WTC11 (cell line): ENCODE results near the gene SPSB3.

Source experiments
- CTCF ChIP-seq: fragments of 200-600 bp; IDR thresholded peaks from 2 replicates; pipeline ENCODE4 v1.8.0; 2022; ENCODE audit warnings: antibody characterized with exemption
- MYBL2 ChIP-seq: sonication (generic); formaldehyde crosslinking; IDR thresholded peaks from 2 replicates; pipeline ENCODE4 v1.8.1; 2023; ENCODE audit warnings: mild to moderate bottlenecking, moderate library complexity, missing genetic modification reagents
- TEAD1 ChIP-seq: sonication (generic); formaldehyde crosslinking; IDR thresholded peaks from 2 replicates; pipeline ENCODE4 v1.8.0; 2022; ENCODE audit warnings: mild to moderate bottlenecking, missing genetic modification reagents
- ZBTB43 ChIP-seq: sonication (generic); formaldehyde crosslinking; IDR thresholded peaks from 2 replicates; pipeline ENCODE4 v1.8.1; 2023; ENCODE audit warnings: mild to moderate bottlenecking, missing genetic modification reagents
- TF ChIP-seq, protein P1 (sequence below): sonication (generic); formaldehyde crosslinking; IDR thresholded peaks from 2 replicates; pipeline ENCODE4 v1.8.0; 2022; ENCODE audit warnings: mild to moderate bottlenecking, missing genetic modification reagents
- TF ChIP-seq, protein P2 (sequence below): fragments of 250-450 bp; sonication (Bioruptor Pico); IDR thresholded peaks from 2 replicates; pipeline ENCODE4 v2.1.2; 2022; ENCODE audit warnings: mild to moderate bottlenecking, moderate library complexity

DNA sequence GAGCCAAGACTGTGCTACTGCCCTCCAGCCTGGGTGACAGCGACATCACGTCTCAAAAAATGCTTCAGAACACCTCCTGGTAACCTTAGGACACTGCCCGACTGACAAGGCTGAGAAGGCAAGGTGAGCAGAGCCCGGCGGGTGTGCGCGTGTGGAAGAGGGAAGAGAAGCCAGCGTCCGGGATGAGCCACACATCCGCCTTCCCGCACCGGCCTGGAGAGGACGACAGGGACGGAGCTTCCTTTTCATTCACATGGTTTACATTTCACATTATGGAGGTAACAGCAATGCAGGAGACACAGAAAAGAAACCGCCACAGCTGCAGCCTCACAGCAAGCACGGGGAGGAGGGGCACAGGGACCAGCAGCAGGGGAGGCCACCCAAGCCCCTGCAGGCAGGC is 27.7 kb upstream of the SPSB3 start:
- TF ChIP-seq, protein P1, sequence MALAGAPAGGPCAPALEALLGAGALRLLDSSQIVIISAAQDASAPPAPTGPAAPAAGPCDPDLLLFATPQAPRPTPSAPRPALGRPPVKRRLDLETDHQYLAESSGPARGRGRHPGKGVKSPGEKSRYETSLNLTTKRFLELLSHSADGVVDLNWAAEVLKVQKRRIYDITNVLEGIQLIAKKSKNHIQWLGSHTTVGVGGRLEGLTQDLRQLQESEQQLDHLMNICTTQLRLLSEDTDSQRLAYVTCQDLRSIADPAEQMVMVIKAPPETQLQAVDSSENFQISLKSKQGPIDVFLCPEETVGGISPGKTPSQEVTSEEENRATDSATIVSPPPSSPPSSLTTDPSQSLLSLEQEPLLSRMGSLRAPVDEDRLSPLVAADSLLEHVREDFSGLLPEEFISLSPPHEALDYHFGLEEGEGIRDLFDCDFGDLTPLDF (CRISPR knock-in tag): no peak
- no peak for TF ChIP-seq ZBTB43 (CRISPR knock-in tag)
- TF ChIP-seq, protein P2, sequence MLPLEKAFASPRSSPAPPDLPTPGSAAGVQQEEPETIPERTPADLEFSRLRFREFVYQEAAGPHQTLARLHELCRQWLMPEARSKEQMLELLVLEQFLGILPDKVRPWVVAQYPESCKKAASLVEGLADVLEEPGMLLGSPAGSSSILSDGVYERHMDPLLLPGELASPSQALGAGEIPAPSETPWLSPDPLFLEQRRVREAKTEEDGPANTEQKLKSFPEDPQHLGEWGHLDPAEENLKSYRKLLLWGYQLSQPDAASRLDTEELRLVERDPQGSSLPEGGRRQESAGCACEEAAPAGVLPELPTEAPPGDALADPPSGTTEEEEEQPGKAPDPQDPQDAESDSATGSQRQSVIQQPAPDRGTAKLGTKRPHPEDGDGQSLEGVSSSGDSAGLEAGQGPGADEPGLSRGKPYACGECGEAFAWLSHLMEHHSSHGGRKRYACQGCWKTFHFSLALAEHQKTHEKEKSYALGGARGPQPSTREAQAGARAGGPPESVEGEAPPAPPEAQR: no peak
- TF ChIP-seq CTCF: no peak
- TF ChIP-seq TEAD1 (CRISPR knock-in tag): no peak
- no peak for TF ChIP-seq MYBL2 (CRISPR knock-in tag)
